Ovary (tissue), 9 donors: ENCODE measurements around the gene ZMYM2. TPM values are rescaled to one million over a fixed set of nuclear protein-coding genes. Genes with fewer than 3 reads are reported as not detected.

Source experiments
- DNase-seq, 5 donors: peaks; one replicate each; pipeline ENCODE4 v3.0.0-alpha.2; 2019 to 2020
- H3K27ac ChIP-seq, 2 donors: fragments of 200-600 bp; one replicate each; pipeline versions ENCODE4 v1.5.1 to v1.8.0; 2019 to 2022
- H3K27me3 ChIP-seq: fragments of 200-600 bp; one replicate; pipeline ENCODE4 v1.8.0; 2022
- H3K36me3 ChIP-seq: fragments of 200-600 bp; sonication (generic); one replicate; pipeline ENCODE4 v1.5.1; 2019
- H3K4me1 ChIP-seq: one replicate; pipeline ENCODE4 v1.8.1; 2013; ENCODE audit warnings: mild to moderate bottlenecking, moderate library complexity; ENCODE audit not compliant: insufficient read depth
- H3K4me3 ChIP-seq: fragments of 200-600 bp; sonication (generic); one replicate; pipeline ENCODE4 v1.5.1; 2017
- H3K9me3 ChIP-seq, 2 donors: fragments of 200-600 bp in 1 of 2; sonication (generic) in 1 of 2; one replicate each; pipeline versions ENCODE4 v1.5.1 to v1.8.1; 2013 to 2019; ENCODE audit warnings: mild to moderate bottlenecking in 1 of 2, moderate library complexity in 1 of 2
- EP300 ChIP-seq: sonication (generic); formaldehyde crosslinking; IDR thresholded peaks from one replicate; pipeline ENCODE4 v1.6.1; 2017; ENCODE audit warnings: antibody characterized with exemption
- POLR2A ChIP-seq: fragments of 450-650 bp; IDR thresholded peaks from one replicate; pipeline ENCODE4 v1.6.1; 2017; ENCODE audit warnings: antibody characterized with exemption, mild to moderate bottlenecking, moderate library complexity
- WGBS, 3 donors: extraction: QIAGEN DNeasy Blood & Tissue Kit in 1 of 3; methylation state at CpG; one replicate each; pipeline versions ENCODE4 v1.1.5 to v1.1.7; 2013 to 2017; 5-methylcytosine and 5-hydroxymethylcytosine counted together
- intact Hi-C, 4 donors: fragments of 100-400 bp; cut with DNase I; formaldehyde crosslinking; loops; one replicate each; pipeline versions ENCODE4 v1.11.0 to v1.15.1; 2022 to 2023
- polyA plus RNA-seq, 2 donors: library from polyadenylated mRNA; stranded (reverse); fragments of 200-250 nt in 1 of 2; fragments of 350-450 nt in 1 of 2; fragmentation: Illumina TruSeq in 1 of 2; extraction: RNeasy Lipid Tissue Mini Kit (QIAGEN cat#74804) in 1 of 2; gene quantifications; one replicate each; pipeline ENCODE4 v1.2.3, GENCODE V29; 2013 to 2014
- total RNA-seq, 7 donors: library from RNA; depleted of rRNA in 2 of 7; stranded (reverse); fragments of >200 nt in 2 of 7; fragmentation: NEBNext Ultra II Directional in 3 of 7; extraction: Animal tissue kit (Norgen Biotek cat#: 25700) in 3 of 7; gene quantifications; one replicate each; pipeline versions ENCODE4 v1.1.0 to v1.2.4, GENCODE V29; 2016 to 2023
- TF ChIP-seq, protein P1 (sequence below), 3 donors: fragments of 450-650 bp in 2 of 3; fragments of 200-600 bp in 1 of 3; IDR thresholded peaks; one replicate each; pipeline versions ENCODE4 v1.5.1 to v1.8.0; 2016 to 2022; ENCODE audit warnings: antibody characterized with exemption in 3 of 3, mild to moderate bottlenecking in 1 of 3
- donor health status: DM: no; HTN: no; CAD: no; lungs with moderate emphysema.
- donor health status: DM: no; HTN: no; CAD: no.
- donor health status: Bipolar disorder and iron deficiency.
- donor health status: DM: yes; HTN: yes; CAD: no.
- donor health status: DM: no; HTN: no; CAD: no.
- donor health status: DM: yes; HTN: yes; CAD: no.

Gene ZMYM2
- total and polyA plus RNA-seq, 9 donors, result 17.2 to 97.6 (median 69.6) TPM

DNA sequence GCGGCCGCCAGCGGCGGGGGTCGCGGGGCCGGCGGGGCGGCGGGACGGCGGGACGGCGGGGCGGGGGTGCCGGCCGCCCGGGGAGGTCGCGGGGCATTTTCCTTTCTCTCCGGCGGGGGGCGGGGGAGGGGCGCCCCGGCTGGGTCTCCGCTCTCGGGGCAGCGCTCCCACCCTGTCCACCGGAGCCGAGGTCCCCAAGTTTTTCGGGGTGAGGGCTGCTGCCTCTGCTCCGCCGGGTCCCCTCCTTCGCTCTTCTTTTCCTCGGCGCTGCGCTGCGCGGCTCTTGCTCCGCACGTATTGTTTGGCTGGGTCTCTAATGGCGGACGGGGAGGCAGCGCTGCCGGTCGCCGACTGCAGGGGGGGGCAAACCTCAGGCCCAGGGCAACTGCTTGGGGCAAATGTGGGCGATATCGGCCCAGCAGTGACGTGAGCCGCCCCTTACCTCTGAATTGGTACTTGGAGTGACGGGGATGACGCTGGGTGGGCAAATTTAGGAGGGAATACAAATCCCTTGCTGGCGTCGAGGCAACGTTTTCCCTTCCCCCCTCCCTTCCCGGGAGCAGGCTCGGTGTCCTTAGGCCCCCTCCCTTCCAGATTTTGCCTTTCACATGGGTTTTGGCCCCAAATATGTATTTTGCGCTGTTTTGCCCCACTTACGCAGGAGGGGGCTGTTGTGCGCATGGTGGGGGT is 759 bp downstream of the ZMYM2 start:
- Histone ChIP-seq H3K27ac (peak overlapping the region; percentile 99), H3K4me1 (peaks cover 8% of the 10 kb centered on the region), H3K36me3 (no peaks in the 10 kb centered on the region), H3K9me3 (no peaks in the 10 kb centered on the region), H3K27me3 (no peaks in the 10 kb centered on the region), H3K4me3 (peak overlapping the region; percentile 81)
- intact Hi-C loops, result loop anchor here in 3 of 4 donors (2.0 to 10.0 kb wide), 3 partner anchors 94 to 97 kb away; partner anchors contain the start of gene ZMYM5 (in 2 of the 3)
- 0% methylated on average over 42 to 60 of the region's 61 CpGs for WGBS, 3 donors
- TF ChIP-seq EP300 (no peak), POLR2A (no peak)
- TF ChIP-seq, protein P1, sequence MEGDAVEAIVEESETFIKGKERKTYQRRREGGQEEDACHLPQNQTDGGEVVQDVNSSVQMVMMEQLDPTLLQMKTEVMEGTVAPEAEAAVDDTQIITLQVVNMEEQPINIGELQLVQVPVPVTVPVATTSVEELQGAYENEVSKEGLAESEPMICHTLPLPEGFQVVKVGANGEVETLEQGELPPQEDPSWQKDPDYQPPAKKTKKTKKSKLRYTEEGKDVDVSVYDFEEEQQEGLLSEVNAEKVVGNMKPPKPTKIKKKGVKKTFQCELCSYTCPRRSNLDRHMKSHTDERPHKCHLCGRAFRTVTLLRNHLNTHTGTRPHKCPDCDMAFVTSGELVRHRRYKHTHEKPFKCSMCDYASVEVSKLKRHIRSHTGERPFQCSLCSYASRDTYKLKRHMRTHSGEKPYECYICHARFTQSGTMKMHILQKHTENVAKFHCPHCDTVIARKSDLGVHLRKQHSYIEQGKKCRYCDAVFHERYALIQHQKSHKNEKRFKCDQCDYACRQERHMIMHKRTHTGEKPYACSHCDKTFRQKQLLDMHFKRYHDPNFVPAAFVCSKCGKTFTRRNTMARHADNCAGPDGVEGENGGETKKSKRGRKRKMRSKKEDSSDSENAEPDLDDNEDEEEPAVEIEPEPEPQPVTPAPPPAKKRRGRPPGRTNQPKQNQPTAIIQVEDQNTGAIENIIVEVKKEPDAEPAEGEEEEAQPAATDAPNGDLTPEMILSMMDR (IDR thresholded peaks at IDR 0.05), result peak in 2 of 3 donors; percentile 27 to 43
- DNase-seq, result peak; percentile 53 to 76 (median 71)

DNA sequence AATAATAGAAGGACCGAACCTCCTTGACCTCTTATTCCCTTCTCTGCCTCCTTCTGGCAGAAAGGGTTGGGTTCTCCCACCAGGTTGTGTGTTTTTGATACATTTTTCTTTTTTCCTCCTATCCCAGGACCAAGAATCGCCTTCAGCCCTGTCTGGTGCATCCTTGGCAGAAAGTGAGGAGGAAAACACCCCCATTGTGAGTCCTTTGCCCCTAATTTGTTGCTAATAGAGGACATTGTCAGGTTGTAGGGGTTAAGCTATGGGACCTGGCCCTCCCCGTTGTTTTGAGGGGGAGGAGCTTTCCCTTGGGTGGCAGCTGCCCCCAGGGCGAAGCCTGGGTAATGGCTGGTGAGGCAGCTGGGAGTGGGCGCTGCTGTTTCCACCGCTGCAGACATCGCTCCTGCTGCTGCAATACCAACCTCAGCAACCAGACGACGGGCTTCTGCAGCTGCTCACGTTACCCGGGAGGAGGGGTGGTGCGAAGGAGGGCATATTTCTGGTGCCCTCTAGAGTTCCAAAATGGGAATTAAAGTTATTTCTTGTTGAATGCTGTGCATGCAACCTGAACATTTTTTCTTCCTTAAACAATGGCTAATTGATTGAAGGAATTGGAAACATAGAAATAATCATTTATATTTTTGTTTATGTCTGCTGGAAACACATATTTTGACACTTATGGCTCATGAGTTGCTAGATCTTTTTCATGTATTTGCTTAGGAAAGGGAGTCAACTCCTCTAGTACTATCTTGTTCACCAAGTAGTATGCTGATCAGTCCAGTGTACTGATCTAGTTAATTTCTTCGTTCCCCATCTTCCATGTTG is 1.5 kb downstream of the ZMYM2 start:
- DNase-seq, result peak; percentile 79 to 85 (median 81)
- Histone ChIP-seq H3K27ac (peak overlapping the region; percentile 99), H3K9me3 (no peaks in the 10 kb centered on the region), H3K27me3 (no peaks in the 10 kb centered on the region), H3K4me1 (peaks cover 9% of the 10 kb centered on the region), H3K36me3 (no peaks in the 10 kb centered on the region), H3K4me3 (peak overlapping the region; percentile 81)
- TF ChIP-seq, protein P1 (IDR thresholded peaks at IDR 0.05), result peak; percentile 86 to 95 (median 92)
- TF ChIP-seq EP300, result no peak
- TF ChIP-seq POLR2A, result peak; percentile 14
- intact Hi-C loops, result loop anchor here in 3 of 4 donors (2.0 to 10.0 kb wide), 3 partner anchors 95 to 98 kb away; partner anchors contain the start of gene ZMYM5 (in 2 of the 3)
- WGBS, 3 donors, result 3 to 4% (median 3%) methylated on average over 13 of the region's 13 CpGs

DNA sequence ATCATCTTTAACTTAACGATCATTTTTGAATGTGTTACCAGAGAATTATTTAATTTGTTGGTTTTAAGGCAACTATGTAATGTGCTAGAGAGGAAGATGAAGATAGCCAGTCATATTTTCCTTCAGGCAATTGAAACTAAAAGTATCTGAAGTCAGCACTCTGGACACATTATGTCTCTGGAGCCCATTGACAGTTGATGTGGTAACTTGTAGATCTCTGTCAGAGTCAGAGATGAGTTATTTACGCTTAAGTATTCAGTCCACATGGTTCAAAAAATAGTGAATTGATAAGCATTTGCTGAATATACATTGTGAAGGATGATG is 2.1 kb downstream of the ZMYM2 start:
- Histone ChIP-seq H3K36me3 (no peaks in the 10 kb centered on the region), H3K4me1 (peaks cover 9% of the 10 kb centered on the region), H3K27me3 (no peaks in the 10 kb centered on the region), H3K27ac (no peak overlapping the region), H3K4me3 (no peak overlapping the region), H3K9me3 (no peaks in the 10 kb centered on the region)
- TF ChIP-seq EP300, result no peak
- no peak for TF ChIP-seq POLR2A
- TF ChIP-seq, protein P1 (IDR thresholded peaks at IDR 0.05), result no peak
- no peak for DNase-seq
- 50 to 65% (median 57%) methylated on average over 2 of the region's 2 CpGs for WGBS, 3 donors
- intact Hi-C loops, result no loop called here

DNA sequence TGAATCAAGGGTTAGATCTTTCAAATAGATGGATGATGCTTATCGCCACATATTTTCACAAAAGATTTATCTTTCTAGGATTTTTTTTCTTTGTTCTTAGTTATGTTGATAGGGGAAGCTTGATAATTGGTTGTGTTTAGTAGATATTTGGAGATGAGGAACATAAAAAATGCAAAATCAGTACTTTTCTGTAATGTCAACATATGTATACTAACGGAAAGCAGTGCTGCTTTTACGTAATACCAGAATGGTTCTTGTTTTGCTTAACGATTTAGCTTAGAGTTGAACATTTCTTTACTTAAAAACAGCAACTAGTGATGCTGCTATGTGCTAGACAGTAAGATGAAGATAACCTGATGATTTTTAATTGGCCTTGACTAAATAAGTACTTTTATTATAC is 3.0 kb downstream of the ZMYM2 start:
- Histone ChIP-seq H3K4me3 (no peak overlapping the region), H3K9me3 (no peaks in the 10 kb centered on the region), H3K27ac (no peak overlapping the region), H3K27me3 (no peaks in the 10 kb centered on the region), H3K4me1 (peaks cover 9% of the 10 kb centered on the region), H3K36me3 (no peaks in the 10 kb centered on the region)
- no peak for TF ChIP-seq EP300
- TF ChIP-seq, protein P1 (IDR thresholded peaks at IDR 0.05), result no peak
- TF ChIP-seq POLR2A, result no peak
- DNase-seq, result no peak
- intact Hi-C loops, result no loop called here
- WGBS, 3 donors, result 37 to 44% (median 42%) methylated on average over 4 of the region's 4 CpGs
